Non-pigmented ciliary epithelial cell (primary cell): ENCODE results near the gene AQR.

Source experiments
- DNase-seq: peaks from one replicate; pipeline ENCODE4 v3.0.0-alpha.2; 2010; ENCODE audit warnings: low read depth

Gene AQR

GRCh38 chr15:34879107-34879506 is 90.4 kb downstream of the AQR start:
- no peak for DNase-seq

- no peak for DNase-seq
Measured at GRCh38 chr15:34876640-34877039, 92.9 kb downstream of the AQR start.

- no peak for DNase-seq
Measured at GRCh38 chr15:34869110-34869509, 100.4 kb downstream of the AQR start.

GRCh38 chr15:34865531-34865930 is 104.0 kb downstream of the AQR start:
- DNase-seq: no peak

- DNase-seq: no peak
Measured at GRCh38 chr15:34861214-34861613, 108.3 kb downstream of the AQR start.

- DNase-seq: no peak
Measured at GRCh38 chr15:34855893-34856292, 113.6 kb downstream of the AQR start.

GRCh38 chr15:34855413-34855812 is 114.1 kb downstream of the AQR start:
- peak; percentile 31 for DNase-seq

- no peak for DNase-seq
Measured at GRCh38 chr15:34854232-34854631, 115.3 kb downstream of the AQR start.

- DNase-seq: no peak
Measured at GRCh38 chr15:34853001-34853758, 116.4 kb downstream of the AQR start.

GRCh38 chr15:34851751-34852150 is 117.8 kb downstream of the AQR start:
- DNase-seq: no peak

- no peak for DNase-seq
Measured at GRCh38 chr15:34851007-34851406, 118.5 kb downstream of the AQR start.

GRCh38 chr15:34850121-34850520 is 119.4 kb downstream of the AQR start:
- no peak for DNase-seq

- DNase-seq: no peak
Measured at GRCh38 chr15:34849364-34849959, 120.1 kb downstream of the AQR start.

GRCh38 chr15:34847598-34847997 is 121.9 kb downstream of the AQR start:
- no peak for DNase-seq

- DNase-seq: no peak
Measured at GRCh38 chr15:34841262-34841725, 128.2 kb downstream of the AQR start.

- no peak for DNase-seq
Measured at GRCh38 chr15:34838282-34838681, 131.3 kb downstream of the AQR start.

GRCh38 chr15:34837246-34838016 is 132.1 kb downstream of the AQR start:
- peak; percentile 54 for DNase-seq

- no peak for DNase-seq
Measured at GRCh38 chr15:34828145-34828911, 141.2 kb downstream of the AQR start.

GRCh38 chr15:34821831-34822230 is 147.7 kb downstream of the AQR start:
- DNase-seq: no peak

- no peak for DNase-seq
Measured at GRCh38 chr15:34820110-34820509, 149.4 kb downstream of the AQR start.

GRCh38 chr15:34818526-34818925 is 151.0 kb downstream of the AQR start:
- DNase-seq: no peak

- DNase-seq: no peak
Measured at GRCh38 chr15:34815836-34816235, 153.7 kb downstream of the AQR start.
